ENCODE measurements around the gene VIPR2.

VIPR2 gene

GRCh38 chr7:159092701-159093121 lies 52.0 kb downstream of the VIPR2 start:
- no peaks in the 10 kb centered on the region for H3K36me3 ChIP-seq (ENCODE audit: control insufficient read depth, low read length)
- TF ChIP-seq CTCF (IDR thresholded peaks at IDR 0.05; ENCODE audit: low read depth, low read length, poor library complexity, severe bottlenecking) (no peak), EZH2phosphoT487 (IDR thresholded peaks at IDR 0.05; ENCODE audit: borderline replicate concordance, low read length) (no peak)
- H3K79me2 ChIP-seq (ENCODE audit: control insufficient read depth, low read length): no peaks in the 10 kb centered on the region
- no peak overlapping the region for H3K4me3 ChIP-seq (ENCODE audit: low read length)
- no peaks in the 10 kb centered on the region for H3K27me3 ChIP-seq (ENCODE audit: control insufficient read depth, low read length)
- no peaks in the 10 kb centered on the region for H3K9me2 ChIP-seq (replicated peaks; ENCODE audit: control insufficient read depth, low read length)
- H3K27ac ChIP-seq (ENCODE audit: low read depth, low read length): no peak overlapping the region
- no peak overlapping the region for H3K4me2 ChIP-seq (ENCODE audit: low read length)
- no peaks in the 10 kb centered on the region for H3K9me3 ChIP-seq (ENCODE audit: control insufficient read depth, insufficient read depth, low read length)
- H4K20me1 ChIP-seq (ENCODE audit: control insufficient read depth, insufficient read depth, low read depth, low read length): no peaks in the 10 kb centered on the region
- no peaks in the 10 kb centered on the region for H3K4me1 ChIP-seq (ENCODE audit: control insufficient read depth, low read length)
- H3F3A ChIP-seq (ENCODE audit: control insufficient read depth, insufficient read depth): no peaks in the 10 kb centered on the region

- no peaks in the 10 kb centered on the region for H3K9me2 ChIP-seq (replicated peaks; ENCODE audit: control insufficient read depth, low read length)
- no peak overlapping the region for H3K4me2 ChIP-seq (ENCODE audit: low read length)
- no peaks in the 10 kb centered on the region for H3K79me2 ChIP-seq (ENCODE audit: control insufficient read depth, low read length)
- H3K27ac ChIP-seq (ENCODE audit: low read depth, low read length): no peak overlapping the region
- no peaks in the 10 kb centered on the region for H3K27me3 ChIP-seq (ENCODE audit: control insufficient read depth, low read length)
- H4K20me1 ChIP-seq (ENCODE audit: control insufficient read depth, insufficient read depth, low read depth, low read length): no peaks in the 10 kb centered on the region
- TF ChIP-seq CTCF (IDR thresholded peaks at IDR 0.05; ENCODE audit: low read depth, low read length, poor library complexity, severe bottlenecking): no peak
- no peak for TF ChIP-seq EZH2phosphoT487 (IDR thresholded peaks at IDR 0.05; ENCODE audit: borderline replicate concordance, low read length)
- no peaks in the 10 kb centered on the region for H3K9me3 ChIP-seq (ENCODE audit: control insufficient read depth, insufficient read depth, low read length)
- no peaks in the 10 kb centered on the region for H3K36me3 ChIP-seq (ENCODE audit: control insufficient read depth, low read length)
- no peak overlapping the region for H3K4me3 ChIP-seq (ENCODE audit: low read length)
- no peaks in the 10 kb centered on the region for H3K4me1 ChIP-seq (ENCODE audit: control insufficient read depth, low read length)
- H3F3A ChIP-seq (ENCODE audit: control insufficient read depth, insufficient read depth): no peaks in the 10 kb centered on the region
Measured at GRCh38 chr7:159091480-159092475, 52.9 kb downstream of the VIPR2 start.

GRCh38 chr7:159091041-159091440 lies 53.6 kb downstream of the VIPR2 start:
- Histone ChIP-seq H3K79me2 (ENCODE audit: control insufficient read depth, low read length) (no peaks in the 10 kb centered on the region), H3F3A (ENCODE audit: control insufficient read depth, insufficient read depth) (no peaks in the 10 kb centered on the region), H3K9me3 (ENCODE audit: control insufficient read depth, insufficient read depth, low read length) (no peaks in the 10 kb centered on the region), H3K4me3 (ENCODE audit: low read length) (no peak overlapping the region), H3K4me1 (ENCODE audit: control insufficient read depth, low read length) (no peaks in the 10 kb centered on the region), H3K9me2 (replicated peaks; ENCODE audit: control insufficient read depth, low read length) (no peaks in the 10 kb centered on the region), H3K4me2 (ENCODE audit: low read length) (no peak overlapping the region), H3K27me3 (ENCODE audit: control insufficient read depth, low read length) (no peaks in the 10 kb centered on the region), H3K36me3 (ENCODE audit: control insufficient read depth, low read length) (no peaks in the 10 kb centered on the region), H4K20me1 (ENCODE audit: control insufficient read depth, insufficient read depth, low read depth, low read length) (no peaks in the 10 kb centered on the region), H3K27ac (ENCODE audit: low read depth, low read length) (no peak overlapping the region)
- TF ChIP-seq EZH2phosphoT487 (IDR thresholded peaks at IDR 0.05; ENCODE audit: borderline replicate concordance, low read length) (no peak), CTCF (IDR thresholded peaks at IDR 0.05; ENCODE audit: low read depth, low read length, poor library complexity, severe bottlenecking) (no peak)
